Ovary (tissue), 9 donors: ENCODE results near the gene GRK4. TPM values are rescaled to one million over a fixed set of nuclear protein-coding genes. Genes with fewer than 3 reads are reported as not detected.

Experiments used
- DNase-seq, 5 donors: peaks; one replicate each; pipeline ENCODE4 v3.0.0-alpha.2; 2019 to 2020
- H3K27ac ChIP-seq, 2 donors: fragments of 200-600 bp; one replicate each; pipeline versions ENCODE4 v1.5.1 to v1.8.0; 2019 to 2022
- H3K27me3 ChIP-seq: fragments of 200-600 bp; one replicate; pipeline ENCODE4 v1.8.0; 2022
- H3K36me3 ChIP-seq: fragments of 200-600 bp; sonication (generic); one replicate; pipeline ENCODE4 v1.5.1; 2019
- H3K4me1 ChIP-seq: one replicate; pipeline ENCODE4 v1.8.1; 2013; ENCODE audit warnings: mild to moderate bottlenecking, moderate library complexity; ENCODE audit not compliant: insufficient read depth
- H3K4me3 ChIP-seq: fragments of 200-600 bp; sonication (generic); one replicate; pipeline ENCODE4 v1.5.1; 2017
- H3K9me3 ChIP-seq, 2 donors: fragments of 200-600 bp in 1 of 2; sonication (generic) in 1 of 2; one replicate each; pipeline versions ENCODE4 v1.5.1 to v1.8.1; 2013 to 2019; ENCODE audit warnings: mild to moderate bottlenecking in 1 of 2, moderate library complexity in 1 of 2
- EP300 ChIP-seq: sonication (generic); formaldehyde crosslinking; IDR thresholded peaks from one replicate; pipeline ENCODE4 v1.6.1; 2017; ENCODE audit warnings: antibody characterized with exemption
- POLR2A ChIP-seq: fragments of 450-650 bp; IDR thresholded peaks from one replicate; pipeline ENCODE4 v1.6.1; 2017; ENCODE audit warnings: antibody characterized with exemption, mild to moderate bottlenecking, moderate library complexity
- WGBS, 3 donors: extraction: QIAGEN DNeasy Blood & Tissue Kit in 1 of 3; methylation state at CpG; one replicate each; pipeline versions ENCODE4 v1.1.5 to v1.1.7; 2013 to 2017; 5-methylcytosine and 5-hydroxymethylcytosine counted together
- intact Hi-C, 4 donors: fragments of 100-400 bp; cut with DNase I; formaldehyde crosslinking; loops; one replicate each; pipeline versions ENCODE4 v1.11.0 to v1.15.1; 2022 to 2023
- polyA plus RNA-seq, 2 donors: library from polyadenylated mRNA; stranded (reverse); fragments of 200-250 nt in 1 of 2; fragments of 350-450 nt in 1 of 2; fragmentation: Illumina TruSeq in 1 of 2; extraction: RNeasy Lipid Tissue Mini Kit (QIAGEN cat#74804) in 1 of 2; gene quantifications; one replicate each; pipeline ENCODE4 v1.2.3, GENCODE V29; 2013 to 2014
- total RNA-seq, 7 donors: library from RNA; depleted of rRNA in 2 of 7; stranded (reverse); fragments of >200 nt in 2 of 7; fragmentation: NEBNext Ultra II Directional in 3 of 7; extraction: Animal tissue kit (Norgen Biotek cat#: 25700) in 3 of 7; gene quantifications; one replicate each; pipeline versions ENCODE4 v1.1.0 to v1.2.4, GENCODE V29; 2016 to 2023
- TF ChIP-seq, protein P1 (sequence below), 3 donors: fragments of 450-650 bp in 2 of 3; fragments of 200-600 bp in 1 of 3; IDR thresholded peaks; one replicate each; pipeline versions ENCODE4 v1.5.1 to v1.8.0; 2016 to 2022; ENCODE audit warnings: antibody characterized with exemption in 3 of 3, mild to moderate bottlenecking in 1 of 3
- donor health status: DM: no; HTN: no; CAD: no; lungs with moderate emphysema.
- donor health status: DM: no; HTN: no; CAD: no.
- donor health status: Bipolar disorder and iron deficiency.
- donor health status: DM: yes; HTN: yes; CAD: no.
- donor health status: DM: no; HTN: no; CAD: no.
- donor health status: DM: yes; HTN: yes; CAD: no.

Gene GRK4
- total and polyA plus RNA-seq, 9 donors, result 3.3 to 17.6 (median 6.9) TPM

DNA sequence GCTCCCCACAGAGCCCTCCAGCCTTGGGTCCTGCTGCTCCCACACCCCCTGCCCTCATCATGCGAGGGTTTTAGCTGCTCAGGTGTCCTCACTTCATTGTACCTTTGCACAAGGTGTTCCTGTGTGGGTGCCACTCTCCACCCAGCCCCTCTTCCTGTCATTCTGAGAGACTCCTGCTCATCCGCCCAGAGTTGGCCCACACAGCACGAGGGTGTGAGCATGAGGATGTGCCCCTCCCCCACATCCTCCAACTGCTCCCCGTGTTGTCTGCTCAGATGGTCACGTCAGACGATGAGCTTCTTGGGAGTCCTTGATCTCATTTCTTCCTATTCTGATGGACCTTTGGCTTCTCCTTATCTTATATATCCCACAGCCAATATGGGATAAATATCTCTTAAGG, 57.8 kb downstream of the GRK4 start:
- Histone ChIP-seq H3K9me3 (no peaks in the 10 kb centered on the region), H3K4me1 (no peaks in the 10 kb centered on the region), H3K36me3 (no peaks in the 10 kb centered on the region), H3K27me3 (no peaks in the 10 kb centered on the region), H3K4me3 (no peak overlapping the region), H3K27ac (no peak overlapping the region)
- WGBS, 3 donors, result 73 to 81% (median 73%) methylated on average over 6 of the region's 6 CpGs
- TF ChIP-seq POLR2A, result no peak
- intact Hi-C loops, result no loop called here
- DNase-seq, result no peak

DNA sequence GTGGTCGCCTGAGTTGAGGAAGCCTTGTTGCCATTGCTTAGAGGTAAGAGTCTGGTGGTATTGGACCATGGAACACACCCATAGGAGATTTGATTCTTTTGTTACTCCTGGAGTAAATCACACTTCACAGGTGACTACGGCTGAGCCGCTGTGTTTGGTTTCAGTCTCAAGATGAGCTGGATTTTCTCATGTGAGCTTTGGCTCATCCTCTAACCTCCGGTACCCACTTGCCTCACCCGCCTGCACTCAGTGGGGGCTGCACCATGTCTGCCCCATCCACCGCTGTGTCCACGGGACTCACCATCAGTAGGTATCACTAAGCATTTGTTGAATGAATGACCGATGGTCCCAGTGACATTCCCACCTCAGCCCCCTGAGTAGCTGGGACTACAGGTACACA, 58.3 kb downstream of the GRK4 start:
- 94 to 98% (median 95%) methylated on average over 8 of the region's 8 CpGs for WGBS, 3 donors
- no peak for DNase-seq
- Histone ChIP-seq H3K4me3 (no peak overlapping the region), H3K27ac (no peak overlapping the region), H3K4me1 (no peaks in the 10 kb centered on the region), H3K27me3 (no peaks in the 10 kb centered on the region), H3K9me3 (no peaks in the 10 kb centered on the region), H3K36me3 (no peaks in the 10 kb centered on the region)
- intact Hi-C loops, result no loop called here
- TF ChIP-seq, protein P1, sequence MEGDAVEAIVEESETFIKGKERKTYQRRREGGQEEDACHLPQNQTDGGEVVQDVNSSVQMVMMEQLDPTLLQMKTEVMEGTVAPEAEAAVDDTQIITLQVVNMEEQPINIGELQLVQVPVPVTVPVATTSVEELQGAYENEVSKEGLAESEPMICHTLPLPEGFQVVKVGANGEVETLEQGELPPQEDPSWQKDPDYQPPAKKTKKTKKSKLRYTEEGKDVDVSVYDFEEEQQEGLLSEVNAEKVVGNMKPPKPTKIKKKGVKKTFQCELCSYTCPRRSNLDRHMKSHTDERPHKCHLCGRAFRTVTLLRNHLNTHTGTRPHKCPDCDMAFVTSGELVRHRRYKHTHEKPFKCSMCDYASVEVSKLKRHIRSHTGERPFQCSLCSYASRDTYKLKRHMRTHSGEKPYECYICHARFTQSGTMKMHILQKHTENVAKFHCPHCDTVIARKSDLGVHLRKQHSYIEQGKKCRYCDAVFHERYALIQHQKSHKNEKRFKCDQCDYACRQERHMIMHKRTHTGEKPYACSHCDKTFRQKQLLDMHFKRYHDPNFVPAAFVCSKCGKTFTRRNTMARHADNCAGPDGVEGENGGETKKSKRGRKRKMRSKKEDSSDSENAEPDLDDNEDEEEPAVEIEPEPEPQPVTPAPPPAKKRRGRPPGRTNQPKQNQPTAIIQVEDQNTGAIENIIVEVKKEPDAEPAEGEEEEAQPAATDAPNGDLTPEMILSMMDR (IDR thresholded peaks at IDR 0.05), result no peak
- no peak for TF ChIP-seq EP300
- TF ChIP-seq POLR2A, result no peak

DNA sequence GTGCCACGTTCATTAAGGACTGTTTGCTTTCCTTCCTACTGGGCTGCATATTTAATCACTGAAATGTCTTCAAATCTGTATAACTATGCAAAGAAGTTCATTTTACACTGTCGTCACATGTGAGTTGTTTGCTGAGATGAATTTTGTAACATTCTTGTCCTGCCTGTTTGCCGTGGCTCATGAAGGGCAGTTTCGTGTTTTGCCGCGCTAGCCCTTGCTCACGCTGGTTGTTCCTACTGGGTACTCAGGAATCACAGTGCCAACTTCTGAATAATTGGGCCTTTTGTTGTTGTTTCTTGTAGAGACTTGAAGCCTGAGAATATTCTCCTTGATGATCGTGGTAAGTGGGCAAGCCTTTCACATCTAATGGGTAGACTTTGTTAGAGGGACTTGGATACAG, 58.7 kb downstream of the GRK4 start:
- intact Hi-C loops, result no loop called here
- H3K9me3 ChIP-seq, result no peaks in the 10 kb centered on the region
- no peak overlapping the region for H3K27ac ChIP-seq
- no peak for DNase-seq
- no peaks in the 10 kb centered on the region for H3K36me3 ChIP-seq
- no peaks in the 10 kb centered on the region for H3K27me3 ChIP-seq
- no peak for TF ChIP-seq POLR2A
- TF ChIP-seq, protein P1 (IDR thresholded peaks at IDR 0.05), result no peak
- TF ChIP-seq EP300, result no peak
- no peak overlapping the region for H3K4me3 ChIP-seq
- WGBS, 3 donors, result 87 to 95% (median 90%) methylated on average over 8 of the region's 8 CpGs
- H3K4me1 ChIP-seq, result no peaks in the 10 kb centered on the region

DNA sequence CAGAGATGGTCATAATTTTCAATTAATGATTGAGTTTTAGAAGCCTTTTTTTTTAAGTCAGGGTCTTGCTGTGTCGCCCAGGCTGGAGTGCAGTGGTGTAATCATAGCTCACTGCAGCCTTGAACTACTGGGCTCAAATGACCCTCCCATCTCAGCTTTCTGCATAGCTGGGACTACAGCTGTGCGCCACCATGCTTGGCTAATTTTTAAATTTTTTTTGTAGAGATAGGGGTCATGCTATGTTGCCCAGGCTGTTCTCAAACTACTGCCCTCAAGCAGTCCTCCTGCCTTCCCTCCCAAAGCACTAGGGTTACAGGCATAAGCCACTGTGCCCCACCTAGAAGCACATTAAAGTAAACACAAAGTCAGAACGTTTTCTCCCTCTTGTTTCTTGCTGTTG, 59.3 kb downstream of the GRK4 start:
- no peak for DNase-seq
- Histone ChIP-seq H3K36me3 (no peaks in the 10 kb centered on the region), H3K27ac (no peak overlapping the region), H3K27me3 (no peaks in the 10 kb centered on the region), H3K4me1 (no peaks in the 10 kb centered on the region), H3K4me3 (no peak overlapping the region), H3K9me3 (no peaks in the 10 kb centered on the region)
- intact Hi-C loops, result no loop called here
- WGBS, 3 donors, result 82 to 83% (median 82%) methylated on average over 3 of the region's 3 CpGs
- no peak for TF ChIP-seq POLR2A
- TF ChIP-seq EP300, result no peak
- TF ChIP-seq, protein P1 (IDR thresholded peaks at IDR 0.05), result no peak

DNA sequence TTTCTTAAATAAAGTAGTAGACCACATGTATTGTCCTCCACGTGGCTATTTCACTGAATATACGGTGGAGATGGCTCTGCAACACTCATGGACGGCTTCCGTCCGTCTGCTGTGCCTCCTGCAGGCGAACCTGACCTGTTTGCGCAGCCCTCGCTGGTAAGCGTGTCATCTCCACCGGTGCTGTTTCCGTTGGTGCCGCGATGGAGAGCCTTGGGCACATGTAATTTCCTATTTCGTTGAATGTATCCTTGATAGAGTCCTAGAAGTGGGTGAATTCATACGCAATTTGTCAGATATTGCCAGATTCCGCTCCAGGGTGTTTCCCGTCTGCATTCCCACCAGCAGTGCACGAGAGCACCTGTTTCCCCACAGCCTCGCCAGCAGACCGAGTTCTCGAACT, 62.5 kb downstream of the GRK4 start:
- TF ChIP-seq EP300 (no peak), POLR2A (no peak)
- TF ChIP-seq, protein P1 (IDR thresholded peaks at IDR 0.05), result no peak
- Histone ChIP-seq H3K36me3 (no peaks in the 10 kb centered on the region), H3K27me3 (no peaks in the 10 kb centered on the region), H3K27ac (no peak overlapping the region), H3K4me1 (no peaks in the 10 kb centered on the region), H3K4me3 (no peak overlapping the region), H3K9me3 (no peaks in the 10 kb centered on the region)
- WGBS, 3 donors, result 93 to 95% (median 94%) methylated on average over 21 of the region's 21 CpGs
- no peak for DNase-seq
- intact Hi-C loops, result no loop called here
